HG03378 (cell line): ENCODE data around the gene TP53TG5.

Experiments
- ATAC-seq: cut with Tn5 transposase; IDR thresholded peaks from one replicate; pipeline ENCODE4 v1.9.1; 2021; ENCODE audit warnings: mild to moderate bottlenecking, moderate library complexity; ENCODE audit not compliant: unreplicated experiment

TP53TG5 gene

GRCh38 chr20:45347936-45348778, 30.0 kb downstream of the TP53TG5 start, which contains the start of gene SDC4:
SDC4 (minus strand) TSS chr20:45348424; CDS start chr20:45348384, 40 bp downstream.
- ATAC-seq = no peak

- ATAC-seq = no peak
These were observed 30.7 kb downstream of the TP53TG5 start for GRCh38 chr20:45347297-45347935.

GRCh38 chr20:45346851-45347250, 31.3 kb downstream of the TP53TG5 start:
- no peak for ATAC-seq

GRCh38 chr20:45346291-45346718, 31.8 kb downstream of the TP53TG5 start:
- no peak for ATAC-seq

GRCh38 chr20:45345104-45345936, 32.8 kb downstream of the TP53TG5 start:
- no peak for ATAC-seq

GRCh38 chr20:45344168-45344860, 33.8 kb downstream of the TP53TG5 start:
- ATAC-seq = no peak

GRCh38 chr20:45343532-45344167, 34.5 kb downstream of the TP53TG5 start:
- ATAC-seq = no peak

- no peak for ATAC-seq
These were observed 35.1 kb downstream of the TP53TG5 start for GRCh38 chr20:45342855-45343531.

- no peak for ATAC-seq
These were observed 35.9 kb downstream of the TP53TG5 start for GRCh38 chr20:45341939-45342854.

GRCh38 chr20:45341579-45341938, 36.6 kb downstream of the TP53TG5 start:
- no peak for ATAC-seq

GRCh38 chr20:45340951-45341350, 37.2 kb downstream of the TP53TG5 start:
- ATAC-seq = no peak

GRCh38 chr20:45340236-45340847, 37.8 kb downstream of the TP53TG5 start:
- ATAC-seq = no peak

GRCh38 chr20:45339799-45340198, 38.3 kb downstream of the TP53TG5 start:
- no peak for ATAC-seq

GRCh38 chr20:45339084-45339483, 39.0 kb downstream of the TP53TG5 start:
- ATAC-seq = no peak

- no peak for ATAC-seq
These were observed 39.7 kb downstream of the TP53TG5 start for GRCh38 chr20:45338121-45339030.

GRCh38 chr20:45337367-45338120, 40.6 kb downstream of the TP53TG5 start:
- ATAC-seq = no peak
